IPS DF 4.7 (cell line): Measurements from ENCODE around the gene VARS1.
"Not testable (repeated sequence)": the region's sequence is repeated elsewhere in the genome, so short reads cannot be mapped to it uniquely, and the experiment has no call there.

Source experiments
- DNase-seq: peaks from one replicate; pipeline ENCODE4 v3.0.0-alpha.2; 2013; ENCODE audit warnings: low spot score; ENCODE audit errors: extremely low read depth

Gene VARS1

DNA sequence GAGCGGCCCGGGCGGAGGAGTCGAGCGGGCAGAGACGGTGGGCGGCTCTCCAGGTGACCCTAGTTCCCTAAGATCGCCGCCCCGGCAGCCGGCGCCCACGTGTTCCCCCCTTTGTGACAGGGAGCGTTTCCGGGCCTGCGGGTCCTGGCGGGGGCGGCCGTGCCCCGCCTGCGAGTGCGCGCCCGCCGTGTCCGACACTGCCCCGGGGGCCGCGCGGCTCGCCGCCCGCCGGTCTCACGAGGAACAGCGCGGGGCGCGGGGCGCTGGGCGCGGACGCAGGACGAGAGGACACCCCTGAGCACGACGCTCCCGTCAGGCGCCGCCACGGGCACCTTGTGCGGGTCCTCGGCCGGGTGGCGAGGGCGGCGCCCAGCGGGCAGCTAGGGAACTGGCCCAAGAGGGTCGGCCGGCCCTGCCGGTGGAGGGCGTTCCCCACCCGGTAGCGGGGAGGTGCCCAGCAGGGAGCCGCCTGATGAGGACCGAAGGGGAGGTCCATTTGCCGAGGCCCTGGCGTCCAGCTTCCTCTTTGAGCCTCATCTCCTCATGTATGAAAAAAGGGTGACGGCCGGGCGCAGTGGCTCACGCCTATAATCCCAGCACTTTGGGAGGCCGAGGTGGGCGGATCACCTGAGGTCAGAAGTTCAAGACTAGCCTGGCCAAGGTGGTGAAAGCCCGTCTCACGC is at the start of gene VARS1:
Gene VARS1, minus strand, starts transcription at position 137 of the 683 bp plus-strand sequence. CDS start 535 bp downstream, outside the sequence.
- no peak for DNase-seq

DNA sequence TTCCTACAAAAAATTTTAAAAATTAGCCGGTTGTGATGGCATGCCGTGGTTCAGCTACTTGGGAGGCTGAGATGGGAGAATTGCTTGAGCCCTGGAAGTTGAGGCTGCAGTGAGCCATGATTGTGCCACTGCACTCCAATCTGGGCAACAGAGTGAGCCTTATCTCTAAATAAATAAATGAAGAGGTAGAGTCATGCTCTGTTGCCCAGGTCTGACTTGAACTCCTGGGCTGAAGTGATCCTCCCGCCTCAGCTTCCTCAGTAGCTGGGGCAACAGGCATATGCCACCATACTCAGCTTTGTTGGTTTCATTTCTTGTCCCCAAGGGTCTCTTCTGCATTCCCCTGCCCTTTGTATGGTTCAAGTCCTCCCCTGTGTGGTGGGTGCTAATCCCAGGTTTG is 49.0 kb upstream of the VARS1 start:
- DNase-seq = no peak

DNA sequence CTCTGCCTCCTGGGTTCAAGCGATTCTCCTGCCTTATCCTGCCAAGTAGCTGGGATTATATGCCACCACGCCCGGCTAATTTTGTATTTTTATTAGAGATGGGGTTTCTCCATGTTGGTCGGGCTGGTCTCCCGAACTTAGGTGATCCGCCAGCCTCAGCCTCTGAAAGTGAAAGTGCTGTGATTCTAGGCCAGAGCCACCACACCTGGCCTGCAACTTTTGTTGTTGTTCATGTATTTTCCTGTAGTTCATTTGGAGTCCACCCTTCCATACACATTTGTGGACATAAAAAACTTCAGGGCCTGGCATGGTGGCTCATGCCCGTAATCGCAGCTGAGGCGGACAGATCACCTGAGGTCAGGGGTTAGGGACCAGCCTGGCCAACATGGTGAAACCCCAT is 46.5 kb upstream of the VARS1 start:
- DNase-seq = no peak

DNA sequence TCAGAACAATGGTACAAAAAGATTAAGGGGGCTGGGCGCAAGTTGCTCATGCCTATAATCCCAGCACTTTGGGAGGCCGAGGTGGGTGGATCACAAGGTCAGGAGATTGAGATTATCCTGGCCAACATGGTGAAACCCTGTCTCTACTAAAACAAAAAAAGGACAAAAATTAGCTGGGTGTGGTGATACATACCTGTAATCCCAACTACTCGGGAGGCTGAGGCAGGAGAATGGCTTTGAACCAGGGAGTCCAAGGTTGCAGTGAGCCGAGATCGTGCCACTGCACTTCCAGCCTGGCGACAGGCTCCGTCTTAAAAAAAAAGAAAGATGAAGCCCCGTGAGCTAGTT is 44.2 kb upstream of the VARS1 start:
- not testable (repeated sequence) for DNase-seq

DNA sequence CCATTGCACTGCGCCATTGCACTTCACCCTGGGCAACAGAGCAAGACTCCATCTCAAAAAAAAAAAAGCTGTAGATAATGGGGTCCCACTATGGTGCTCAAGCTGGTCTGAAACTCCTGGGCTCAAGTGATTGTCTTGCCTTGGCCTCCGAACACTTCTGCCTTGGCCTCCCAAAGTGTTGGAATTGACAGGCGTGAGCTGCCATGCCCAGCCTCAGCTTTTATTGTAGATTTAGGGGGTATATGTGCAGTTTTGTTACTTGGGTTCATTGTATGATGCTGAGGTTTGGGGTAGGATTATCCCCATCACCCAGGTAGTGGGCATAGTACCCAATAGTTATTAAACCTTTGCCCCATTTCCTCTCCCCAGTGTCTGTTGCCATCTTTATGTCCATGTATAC is 43.4 kb upstream of the VARS1 start:
- DNase-seq = no peak

DNA sequence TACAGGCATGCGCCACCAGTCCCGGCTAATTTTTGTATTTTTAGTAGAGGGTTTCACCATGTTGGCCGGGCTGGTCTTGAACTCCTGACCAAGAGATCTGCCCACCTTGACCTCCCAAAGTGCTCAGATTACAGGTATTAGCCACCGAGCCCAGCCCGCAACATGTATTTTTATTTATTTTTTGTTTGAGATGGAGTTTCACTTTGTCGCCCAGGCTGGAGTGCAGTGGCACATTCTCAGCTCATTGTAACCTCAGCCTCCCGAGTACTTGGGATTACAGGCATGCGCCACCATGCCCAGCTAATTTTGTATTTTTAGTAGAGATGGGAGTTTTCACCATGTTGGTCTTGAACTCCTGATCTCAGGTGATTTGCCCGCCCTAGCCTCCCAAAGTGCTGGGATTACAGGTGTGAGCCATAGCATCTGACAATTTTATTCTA is 42.6 kb upstream of the VARS1 start:
- not testable (repeated sequence) for DNase-seq

DNA sequence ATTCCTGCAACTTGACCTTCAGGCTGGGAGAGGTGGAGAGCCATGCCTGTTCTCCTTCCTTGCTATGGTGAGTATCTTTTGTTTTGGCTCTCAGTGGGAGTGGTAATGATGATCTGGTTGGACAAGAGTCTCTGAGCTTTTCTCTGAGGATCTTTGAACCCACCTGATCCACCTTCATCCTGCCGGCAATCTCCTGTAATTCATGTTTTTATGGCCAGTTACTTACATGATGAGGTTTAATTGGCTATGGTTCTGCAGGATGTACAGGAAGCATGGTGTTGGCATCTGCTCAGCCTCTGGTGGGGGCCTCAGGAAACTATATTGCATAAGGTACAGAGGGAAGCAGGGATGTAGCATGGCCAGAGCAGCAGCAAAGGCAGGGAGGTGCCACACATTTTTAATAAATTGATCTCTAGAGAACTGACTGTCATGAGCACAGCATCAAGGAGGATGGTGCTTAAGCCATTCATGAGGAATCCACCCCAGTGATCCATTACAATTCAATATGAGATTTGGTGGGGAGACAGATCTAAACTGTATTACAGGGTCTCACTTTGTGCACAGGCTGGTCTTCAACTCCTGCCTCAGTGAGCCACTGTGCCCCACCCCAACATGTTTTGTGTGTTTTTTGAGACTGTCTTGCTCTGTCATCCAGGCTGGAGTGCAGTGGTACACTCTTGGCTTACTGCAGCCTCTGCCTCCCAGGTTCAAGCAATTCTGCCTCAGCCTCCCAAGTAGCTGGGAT is 42.0 kb upstream of the VARS1 start:
- DNase-seq = no peak

DNA sequence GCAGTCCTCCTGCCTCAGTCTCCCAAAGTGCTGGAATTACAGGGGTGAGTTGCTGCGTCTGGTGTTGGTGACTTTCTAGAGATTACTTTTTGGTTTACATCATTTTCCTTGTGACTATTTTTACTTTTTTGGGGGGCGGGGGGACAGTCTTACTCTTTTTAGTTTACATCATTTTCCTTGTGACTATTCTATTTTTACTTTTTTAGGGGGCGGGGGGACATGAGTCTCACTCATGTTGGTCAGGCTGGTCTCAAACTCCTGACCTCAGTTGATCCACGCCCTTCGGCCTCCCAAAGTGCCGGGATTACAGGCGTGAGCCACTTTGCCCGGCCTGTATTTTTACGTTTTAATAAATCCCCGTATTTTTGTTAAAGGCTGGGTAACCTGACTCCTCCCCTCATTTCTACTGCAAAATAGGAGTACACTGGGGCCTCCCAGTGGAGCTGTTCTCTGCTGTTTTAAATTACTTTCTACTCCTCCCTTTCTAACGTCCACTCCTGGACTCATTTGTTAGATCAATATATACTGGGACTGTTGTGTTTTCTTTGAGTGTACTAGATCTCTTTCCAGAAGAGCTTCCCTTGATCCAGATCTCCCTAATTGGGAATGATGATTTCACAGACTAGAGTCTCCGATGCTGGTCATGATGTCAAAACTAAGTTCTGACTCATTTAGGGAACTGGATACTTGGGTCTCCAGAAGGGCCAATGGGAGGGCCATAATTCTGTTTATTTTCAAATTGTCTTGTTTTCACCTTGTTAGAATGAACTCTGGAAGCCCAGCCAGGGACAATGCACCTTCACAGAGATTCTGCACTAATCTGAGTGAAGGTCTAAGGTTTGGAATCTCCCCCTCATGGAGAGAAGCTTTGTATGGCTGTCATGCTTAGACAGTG is 41.2 kb upstream of the VARS1 start:
- no peak for DNase-seq

DNA sequence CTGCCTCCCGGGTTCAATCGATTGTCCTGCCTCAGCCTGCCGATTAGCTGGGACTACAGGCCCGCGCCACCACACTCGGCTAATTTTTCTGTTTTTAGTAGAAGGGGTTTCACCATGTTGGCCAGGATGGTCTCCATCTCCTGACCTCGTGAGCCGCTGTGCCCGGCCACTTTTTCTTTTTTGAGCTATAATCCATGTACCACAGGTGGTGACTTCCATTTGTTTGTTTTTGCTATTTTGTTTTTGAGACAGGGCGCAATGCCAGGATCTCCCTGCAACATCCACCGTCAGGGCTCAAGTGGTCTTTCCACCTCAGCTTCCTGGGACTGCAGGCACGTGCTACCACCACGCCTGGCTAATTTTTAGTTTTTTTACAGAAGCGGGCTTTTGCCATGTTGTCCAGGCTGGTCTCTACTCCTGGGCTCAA is 40.5 kb upstream of the VARS1 start:
- no peak for DNase-seq

DNA sequence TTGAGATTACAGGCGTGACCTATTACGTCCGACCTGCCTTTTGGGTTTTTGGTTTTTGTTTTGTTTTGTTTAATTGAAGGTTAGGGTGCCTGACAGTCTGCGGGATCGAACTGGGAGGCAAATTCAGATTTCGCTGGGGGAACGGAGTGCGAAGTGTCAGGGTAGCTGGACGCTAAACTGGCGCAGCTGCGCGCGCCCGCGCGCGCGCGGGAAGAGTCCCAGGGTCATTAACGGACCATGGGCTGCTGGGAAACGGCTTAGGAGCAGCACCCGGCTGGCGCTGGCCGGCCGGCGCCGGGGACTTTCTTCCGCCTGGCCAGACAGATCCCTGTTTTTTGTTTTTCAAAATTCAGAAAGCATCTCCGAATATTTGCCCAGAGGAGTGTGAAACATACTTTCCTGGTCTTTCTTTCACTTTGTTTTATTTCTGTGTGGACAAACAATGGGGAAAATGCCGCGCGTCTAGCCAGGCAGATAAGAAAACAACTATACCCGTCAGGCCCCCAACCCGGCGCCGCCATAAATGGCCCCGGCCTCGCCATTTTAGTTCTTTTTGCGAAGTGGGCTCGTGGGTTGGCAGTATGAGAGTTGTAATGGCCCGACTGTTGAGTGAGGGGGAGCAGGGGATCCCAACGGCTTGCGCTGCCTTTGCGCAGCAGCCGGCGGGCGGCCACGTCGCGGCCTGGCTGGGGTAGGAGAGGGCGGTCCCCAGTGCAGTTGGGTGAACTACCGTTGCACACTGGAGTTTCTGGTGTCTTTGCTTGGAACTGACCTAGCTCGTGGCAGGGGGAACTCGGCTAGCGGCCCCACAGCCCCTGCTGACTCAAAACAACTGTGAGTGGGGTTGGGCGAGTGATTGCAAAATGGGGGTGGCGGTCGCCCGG is 39.1 kb upstream of the VARS1 start:
- DNase-seq = no peak

DNA sequence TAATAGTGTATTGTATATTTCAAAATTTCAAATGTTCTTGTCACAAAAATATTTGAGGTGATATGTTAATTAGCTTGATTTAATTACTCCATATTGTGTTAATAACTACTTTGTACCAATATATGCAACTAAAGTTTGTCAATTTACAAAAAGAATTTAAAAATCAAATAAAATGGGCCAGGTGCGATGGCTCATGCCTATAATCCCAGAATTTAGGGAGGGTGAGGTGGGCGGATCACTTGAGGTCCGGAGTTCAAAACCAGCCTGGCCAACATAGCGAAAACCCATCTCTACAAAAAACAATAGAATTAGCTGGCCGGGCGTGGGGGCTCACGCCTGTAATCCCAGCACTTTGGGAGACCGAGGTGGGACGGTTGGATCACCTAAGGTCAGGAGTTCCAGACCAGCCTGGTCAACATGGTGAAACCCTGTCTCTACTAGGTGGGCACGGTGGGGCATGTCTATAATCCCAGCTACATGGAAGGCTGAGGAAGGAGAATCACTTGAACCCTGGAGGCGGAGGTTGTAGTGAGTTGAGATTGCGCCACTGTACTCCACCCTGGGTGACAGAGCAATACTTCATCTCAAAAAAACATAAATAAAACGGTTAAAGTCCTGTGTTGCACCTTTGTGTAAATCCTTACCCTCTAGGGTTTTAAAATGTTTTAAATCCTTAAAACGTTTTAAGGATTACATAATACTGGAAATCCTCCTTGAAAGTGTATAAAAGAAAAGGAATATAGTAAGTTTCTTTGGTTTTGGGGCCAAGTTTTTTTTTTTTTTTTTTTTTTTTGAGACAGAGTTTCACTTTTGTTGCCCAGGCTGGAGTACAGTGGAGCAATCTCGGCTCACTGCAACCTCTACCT is 36.0 kb upstream of the VARS1 start:
- DNase-seq = no peak

DNA sequence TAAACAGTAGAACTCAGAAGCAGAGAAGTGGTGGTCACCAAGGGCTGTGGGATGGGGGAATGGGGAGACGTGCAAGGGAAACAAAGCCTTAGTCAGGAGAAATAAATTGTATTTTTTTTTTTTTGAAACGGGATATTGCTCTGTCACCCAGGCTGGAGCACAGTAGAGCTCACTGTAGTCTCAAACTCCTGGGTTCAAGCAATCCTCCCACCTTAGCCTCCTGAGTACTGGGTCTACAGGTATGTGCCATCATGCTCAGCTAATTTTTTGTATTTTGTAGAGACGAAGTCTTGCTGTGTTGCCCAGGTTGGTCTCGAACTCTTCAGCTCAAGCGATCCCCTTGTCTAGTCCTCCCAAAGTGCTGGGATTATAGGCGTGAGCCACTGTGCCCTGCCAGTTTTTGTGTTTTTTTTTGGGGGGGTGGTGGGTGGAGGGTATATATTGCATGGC is 35.4 kb upstream of the VARS1 start:
- no peak for DNase-seq

DNA sequence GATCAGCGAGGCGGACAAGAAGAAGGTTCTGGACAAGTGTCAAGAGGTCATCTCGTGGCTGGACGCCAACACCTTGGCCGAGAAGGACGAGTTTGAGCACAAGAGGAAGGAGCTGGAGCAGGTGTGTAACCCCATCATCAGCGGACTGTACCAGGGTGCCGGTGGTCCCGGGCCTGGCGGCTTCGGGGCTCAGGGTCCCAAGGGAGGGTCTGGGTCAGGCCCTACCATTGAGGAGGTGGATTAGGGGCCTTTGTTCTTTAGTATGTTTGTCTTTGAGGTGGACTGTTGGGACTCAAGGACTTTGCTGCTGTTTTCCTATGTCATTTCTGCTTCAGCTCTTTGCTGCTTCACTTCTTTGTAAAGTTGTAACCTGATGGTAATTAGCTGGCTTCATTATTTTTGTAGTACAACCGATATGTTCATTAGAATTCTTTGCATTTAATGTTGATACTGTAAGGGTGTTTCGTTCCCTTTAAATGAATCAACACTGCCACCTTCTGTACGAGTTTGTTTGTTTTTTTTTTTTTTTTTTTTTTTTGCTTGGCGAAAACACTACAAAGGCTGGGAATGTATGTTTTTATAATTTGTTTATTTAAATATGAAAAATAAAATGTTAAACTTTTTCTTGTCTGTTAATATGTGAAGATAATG is 34.2 kb upstream of the VARS1 start:
- DNase-seq = no peak

DNA sequence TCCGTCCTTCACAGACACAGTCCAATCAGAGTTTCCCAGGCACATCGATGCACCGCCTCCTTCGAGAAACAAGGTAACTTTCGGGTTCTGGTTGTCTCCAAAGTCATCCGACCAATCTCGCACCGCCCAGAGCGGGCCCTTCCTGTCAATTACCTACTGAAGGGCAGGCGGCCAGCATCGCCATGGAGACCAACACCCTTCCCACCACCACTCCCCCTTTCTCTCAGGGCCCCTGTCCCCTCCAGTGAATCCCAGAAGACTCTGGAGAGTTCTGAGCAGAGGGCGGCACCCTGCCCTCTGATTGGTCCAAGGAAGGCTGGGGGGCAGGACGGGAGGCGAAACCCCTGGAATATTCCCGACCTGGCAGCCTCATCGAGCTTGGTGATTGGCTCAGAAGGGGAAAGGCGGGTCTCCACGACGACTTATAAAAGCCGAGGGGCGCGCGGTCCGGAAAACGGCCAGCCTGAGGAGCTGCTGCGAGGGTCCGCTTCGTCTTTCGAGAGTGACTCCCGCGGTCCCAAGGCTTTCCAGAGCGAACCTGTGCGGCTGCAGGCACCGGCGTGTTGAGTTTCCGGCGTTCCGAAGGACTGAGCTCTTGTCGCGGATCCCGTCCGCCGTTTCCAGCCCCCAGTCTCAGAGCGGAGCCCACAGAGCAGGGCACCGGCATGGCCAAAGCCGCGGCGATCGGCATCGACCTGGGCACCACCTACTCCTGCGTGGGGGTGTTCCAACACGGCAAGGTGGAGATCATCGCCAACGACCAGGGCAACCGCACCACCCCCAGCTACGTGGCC is 31.9 kb upstream of the VARS1 start, which contains the start of gene HSPA1B:
Gene HSPA1B, plus strand, starts transcription at position 453 of the 794 bp plus-strand sequence. Its CDS starts 213 bp downstream, at position 666.
- peak; percentile 100 for DNase-seq

DNA sequence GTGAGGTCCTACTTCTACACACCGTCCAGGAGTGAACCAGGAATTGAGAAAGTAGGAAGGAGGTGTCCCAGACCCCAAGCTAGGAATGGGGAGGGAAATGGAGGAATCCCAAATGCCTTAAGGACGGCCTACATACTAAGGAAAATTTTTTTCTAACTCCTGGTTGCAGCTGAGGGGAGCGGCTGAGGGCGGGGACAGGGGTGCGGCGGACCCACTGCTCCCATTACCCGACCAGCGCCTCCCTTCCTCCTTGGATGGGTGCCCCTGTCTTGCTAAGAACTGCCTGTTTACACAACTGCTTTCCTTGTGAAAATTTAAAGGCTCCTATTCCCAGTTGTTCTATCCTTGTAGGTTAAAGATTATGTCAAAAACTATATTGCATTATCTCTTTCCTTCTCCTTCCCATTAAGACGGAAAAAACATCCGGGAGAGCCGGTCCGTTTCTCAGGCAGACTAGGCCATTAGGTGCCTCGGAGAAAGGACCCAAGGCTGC is 31.3 kb upstream of the VARS1 start:
- no peak for DNase-seq

DNA sequence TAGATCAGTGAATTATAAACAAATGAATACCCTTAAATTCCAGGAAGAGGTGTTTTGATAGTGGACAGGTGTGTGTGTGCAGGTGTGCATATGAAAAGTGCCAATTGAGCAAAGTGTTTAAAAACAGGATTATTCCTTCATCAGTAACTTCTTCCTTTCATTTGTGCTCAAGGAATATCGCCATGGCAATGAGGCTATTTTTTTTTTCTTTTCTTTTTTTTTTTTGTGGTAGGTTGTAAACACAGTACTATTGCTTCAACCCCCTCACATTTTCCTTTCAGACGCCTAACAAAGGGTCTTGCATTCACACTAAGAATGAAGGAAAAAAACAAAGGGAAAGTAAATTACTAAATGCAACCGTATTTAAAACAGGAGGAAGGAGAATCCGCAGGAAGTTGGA is 30.0 kb upstream of the VARS1 start:
- no peak for DNase-seq

DNA sequence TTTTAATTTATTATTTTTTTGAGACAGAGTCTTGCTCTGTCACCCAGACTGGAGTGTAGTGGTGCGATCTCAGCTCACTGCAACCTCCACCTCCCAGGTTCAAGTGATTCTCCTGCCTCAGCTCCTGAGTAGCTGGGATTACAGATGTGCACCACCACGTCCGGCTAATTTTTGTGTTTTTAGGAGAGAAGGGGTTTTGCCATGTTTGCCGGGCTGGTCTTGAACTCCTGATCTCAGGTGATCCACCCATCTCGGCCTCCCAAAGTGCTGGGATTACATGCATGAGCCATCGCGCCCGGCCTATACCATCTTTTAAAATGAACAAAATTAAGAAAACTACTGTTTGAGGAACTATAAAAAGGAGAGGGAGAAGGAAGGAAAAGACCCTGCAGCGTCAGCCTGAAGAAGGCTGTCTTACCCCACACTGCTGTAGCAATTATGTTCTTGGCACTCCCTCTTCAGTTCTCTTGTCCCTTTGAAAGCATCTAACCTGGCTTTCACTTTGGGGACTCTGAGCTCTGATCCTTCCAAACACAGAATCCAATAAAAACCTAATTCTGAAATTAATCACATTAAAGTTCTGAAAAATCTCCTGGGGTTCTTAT is 28.1 kb upstream of the VARS1 start:
- not testable (repeated sequence) for DNase-seq
